HG03439 (cell line): ENCODE measurements around the gene ZNF329.

Source experiments
- ATAC-seq: cut with Tn5 transposase; IDR thresholded peaks from one replicate; pipeline ENCODE4 v1.9.1; 2021; ENCODE audit warnings: mild to moderate bottlenecking, moderate library complexity; ENCODE audit not compliant: unreplicated experiment

The ZNF329 gene

DNA sequence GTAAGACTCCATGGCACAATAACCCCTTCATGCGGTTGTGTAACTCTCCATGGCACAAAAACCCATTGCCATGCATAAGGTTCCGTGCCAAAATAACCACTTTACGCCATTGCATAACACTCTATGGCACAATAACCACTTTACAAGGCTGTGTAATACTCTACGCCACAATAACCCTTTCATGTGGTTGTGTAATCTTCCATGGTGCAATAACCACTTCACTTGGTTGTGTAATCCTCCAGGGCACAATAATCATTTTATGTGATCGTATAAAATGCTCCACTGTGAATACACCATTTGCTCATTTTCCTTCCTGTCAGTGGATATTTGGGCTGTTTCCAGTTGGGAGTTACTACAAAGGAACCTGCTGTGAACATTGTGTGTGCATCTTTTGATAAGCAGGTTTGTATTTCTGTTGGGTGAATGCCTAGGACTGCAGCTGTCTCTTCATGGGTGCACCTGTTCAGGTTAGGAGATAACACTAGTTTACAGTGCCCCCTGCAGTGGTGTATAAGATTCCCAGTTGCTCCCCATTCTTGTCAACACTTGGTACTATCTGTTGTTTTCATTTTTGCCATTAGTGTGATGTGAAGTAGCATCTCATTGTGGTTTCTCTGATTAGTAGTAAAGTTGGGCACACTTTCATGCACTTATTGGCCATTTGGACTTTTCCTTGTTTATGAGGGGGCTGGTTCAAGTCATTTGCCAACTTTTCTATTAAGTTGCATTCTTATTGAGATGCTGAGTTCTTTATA is 31.4 kb downstream of the ZNF329 start:
- no peak for ATAC-seq

DNA sequence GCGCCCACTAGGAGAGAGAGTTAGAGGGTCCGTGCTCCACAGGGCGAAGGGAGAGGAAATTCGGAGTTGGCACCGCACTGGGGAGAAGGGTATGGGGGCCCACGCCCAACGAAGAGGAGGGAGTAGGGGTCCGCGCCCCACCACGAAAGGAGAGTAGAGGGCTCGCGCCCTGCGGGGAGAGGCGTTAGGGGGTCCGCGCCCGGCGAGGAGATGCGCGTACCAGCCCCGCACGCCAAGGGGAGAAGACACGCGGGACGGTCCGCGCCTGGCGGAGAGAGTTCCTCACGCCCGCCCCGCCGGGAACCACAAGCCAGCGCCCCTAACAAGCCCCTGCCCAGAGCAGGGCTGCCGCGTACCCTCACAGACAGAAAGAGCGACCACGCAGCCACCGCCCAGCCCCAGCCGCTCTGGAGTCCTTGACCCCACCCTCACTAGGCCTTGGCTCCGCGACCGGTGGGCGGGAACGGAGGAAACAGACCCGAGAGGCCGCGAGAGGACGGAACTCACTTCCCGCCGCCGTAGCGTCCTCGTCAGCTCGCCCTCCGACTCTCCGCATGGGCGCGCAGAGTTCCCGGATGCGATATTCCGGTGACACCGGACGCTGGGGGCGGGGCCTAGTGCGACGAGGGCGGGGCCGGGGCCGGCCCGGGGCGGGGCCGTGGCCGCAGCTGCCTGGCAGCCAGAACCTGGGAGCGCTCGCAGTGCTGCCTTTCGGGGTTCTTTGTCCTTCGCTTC is 32.6 kb downstream of the ZNF329 start:
- ATAC-seq: no peak

DNA sequence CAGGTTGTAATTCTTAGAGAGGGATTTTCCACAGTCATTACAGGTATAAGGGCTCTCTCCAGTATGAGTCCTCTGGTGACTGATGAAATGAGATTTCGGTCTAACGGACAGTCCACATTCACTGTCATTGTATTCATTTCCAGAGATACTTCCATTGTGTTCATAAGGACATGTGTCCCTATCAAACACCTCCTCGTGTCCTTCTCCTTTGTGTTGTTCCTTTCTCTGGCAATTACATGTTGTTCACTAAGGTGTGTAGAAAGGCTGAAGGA is 42.1 kb downstream of the ZNF329 start:
- ATAC-seq: no peak

- ATAC-seq: no peak
Observed at GRCh38 chr19:58107778-58108545, 42.6 kb downstream of the ZNF329 start.

DNA sequence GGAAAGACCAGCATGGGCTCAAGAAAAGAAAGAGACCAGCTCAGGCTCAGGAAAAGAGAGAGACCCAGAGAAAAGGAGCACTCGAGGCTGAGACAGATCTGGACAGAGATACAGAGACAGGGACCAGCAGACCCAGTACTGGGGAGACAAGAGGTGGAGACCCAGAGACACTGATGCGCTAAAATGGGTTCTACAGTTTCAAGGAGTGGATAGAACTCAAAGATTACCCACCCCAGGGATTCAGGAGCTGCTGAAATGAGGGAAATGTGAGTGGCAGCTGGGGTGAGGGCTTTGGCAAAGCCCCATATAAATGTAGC is 51.9 kb downstream of the ZNF329 start:
- ATAC-seq: no peak

- ATAC-seq: no peak
Observed at GRCh38 chr19:58097781-58098681, 52.6 kb downstream of the ZNF329 start, which contains the start of gene ZSCAN18. TSS of gene ZSCAN18 (minus strand) at chr19:58098231. CDS start at chr19:58090267, 7,964 bp downstream.

DNA sequence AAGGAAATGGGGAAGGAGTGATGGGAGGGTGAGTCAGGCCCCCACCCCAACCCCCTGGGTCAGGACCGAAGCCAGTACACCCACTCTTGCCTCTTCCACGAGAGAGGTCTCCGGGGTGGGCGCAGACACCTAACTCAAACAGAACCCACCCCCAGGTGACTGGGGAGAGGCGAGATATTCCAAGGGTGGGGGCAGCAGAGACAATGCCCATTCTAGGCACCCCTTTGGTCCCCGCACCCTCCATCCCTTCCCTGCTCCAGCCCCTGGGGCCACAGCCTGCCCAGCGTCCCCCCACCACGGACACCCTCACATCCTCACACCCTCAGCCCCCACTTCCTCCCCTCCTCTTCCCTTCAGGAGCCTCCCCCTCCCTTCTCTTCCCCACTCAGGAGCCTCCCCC is 53.2 kb downstream of the ZNF329 start:
- no peak for ATAC-seq

GRCh38 chr19:58096884-58097283 is 53.7 kb downstream of the ZNF329 start:
- ATAC-seq: no peak

DNA sequence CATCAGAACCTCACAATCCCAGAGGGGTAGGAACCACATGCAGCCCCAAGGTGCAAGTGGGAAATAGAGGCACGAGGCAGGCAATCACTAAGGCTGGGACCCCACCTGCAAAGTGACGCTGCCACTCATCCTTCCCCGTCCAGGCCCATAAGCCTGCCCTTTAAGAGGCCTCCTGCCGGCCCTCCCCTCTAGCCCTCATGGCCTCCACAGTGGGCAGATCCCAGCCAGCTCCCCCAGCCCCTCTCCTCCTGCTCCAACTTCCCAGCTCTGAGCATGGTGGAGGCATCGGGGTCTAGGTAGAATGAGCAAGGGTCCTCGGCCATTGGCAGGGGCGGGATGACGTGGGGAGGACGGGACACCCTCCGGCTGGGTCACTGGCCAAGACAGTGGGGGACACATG is 55.3 kb downstream of the ZNF329 start:
- ATAC-seq: no peak

DNA sequence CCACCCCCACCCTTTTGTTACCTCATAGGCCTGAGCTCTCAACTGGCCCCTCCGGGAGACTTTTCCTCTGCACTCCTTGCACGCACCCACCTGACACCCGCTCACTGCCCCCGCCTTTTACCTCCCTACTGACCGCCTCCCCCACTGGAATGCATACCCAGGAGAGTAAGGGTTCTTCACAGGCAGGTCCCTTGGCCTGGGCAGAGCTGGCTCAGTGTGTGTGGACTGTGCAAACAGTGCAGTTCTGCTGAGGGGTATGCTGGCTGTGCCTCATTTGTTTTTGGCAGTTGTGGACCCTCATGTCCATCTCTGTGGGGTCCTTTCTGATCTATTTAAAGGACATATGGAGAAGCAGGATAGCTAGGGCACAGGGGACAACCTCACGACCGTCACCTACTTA is 57.5 kb downstream of the ZNF329 start:
- no peak for ATAC-seq

- ATAC-seq: no peak
Observed at GRCh38 chr19:58091251-58091995, 59.2 kb downstream of the ZNF329 start.

GRCh38 chr19:58089846-58090245 is 60.7 kb downstream of the ZNF329 start:
- ATAC-seq: no peak

GRCh38 chr19:58088521-58089052 is 62.0 kb downstream of the ZNF329 start:
- ATAC-seq: no peak

DNA sequence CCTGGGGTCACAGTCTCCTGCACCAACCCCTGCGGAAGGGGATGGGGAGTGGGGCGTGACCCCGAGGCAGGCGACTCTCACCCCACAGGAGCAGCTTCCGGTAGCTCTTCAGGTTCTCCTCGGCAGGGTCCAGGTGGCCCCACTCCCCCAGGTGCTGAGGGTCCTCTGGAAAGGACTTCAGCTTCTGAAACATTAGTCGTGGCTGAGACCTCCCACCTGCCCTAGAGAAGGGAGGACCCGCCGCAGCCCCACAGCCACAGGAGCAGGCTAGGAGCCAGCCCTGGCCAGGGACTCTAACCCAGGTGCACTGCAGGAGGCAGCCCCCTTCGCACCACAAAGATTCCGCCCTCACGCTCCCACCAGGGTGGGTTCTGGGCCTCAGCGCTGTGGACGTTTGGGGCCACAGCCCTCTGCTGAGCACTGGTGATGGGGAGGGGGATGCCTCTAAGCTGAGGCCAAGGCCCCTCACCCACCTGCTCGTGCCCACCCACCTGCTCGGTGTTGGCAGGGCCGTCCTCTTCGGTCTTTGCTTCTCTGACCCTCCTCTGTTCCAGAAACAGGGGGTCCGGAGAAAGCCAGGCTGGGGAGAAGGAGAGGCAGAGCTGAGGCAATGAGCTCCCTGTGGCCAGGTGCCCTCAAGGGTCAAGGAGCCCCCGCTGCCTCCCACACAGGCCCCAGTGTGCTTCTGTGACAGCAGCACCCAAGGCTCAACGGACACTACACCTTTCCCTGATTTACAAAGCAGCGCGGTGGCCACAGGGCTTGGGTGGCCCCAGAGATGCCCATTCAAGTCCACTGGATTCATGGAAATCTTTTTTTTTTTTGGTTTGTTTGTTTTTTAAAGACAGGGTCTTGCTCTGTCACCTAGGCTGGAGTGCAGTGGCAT is 63.5 kb downstream of the ZNF329 start:
- no peak for ATAC-seq

DNA sequence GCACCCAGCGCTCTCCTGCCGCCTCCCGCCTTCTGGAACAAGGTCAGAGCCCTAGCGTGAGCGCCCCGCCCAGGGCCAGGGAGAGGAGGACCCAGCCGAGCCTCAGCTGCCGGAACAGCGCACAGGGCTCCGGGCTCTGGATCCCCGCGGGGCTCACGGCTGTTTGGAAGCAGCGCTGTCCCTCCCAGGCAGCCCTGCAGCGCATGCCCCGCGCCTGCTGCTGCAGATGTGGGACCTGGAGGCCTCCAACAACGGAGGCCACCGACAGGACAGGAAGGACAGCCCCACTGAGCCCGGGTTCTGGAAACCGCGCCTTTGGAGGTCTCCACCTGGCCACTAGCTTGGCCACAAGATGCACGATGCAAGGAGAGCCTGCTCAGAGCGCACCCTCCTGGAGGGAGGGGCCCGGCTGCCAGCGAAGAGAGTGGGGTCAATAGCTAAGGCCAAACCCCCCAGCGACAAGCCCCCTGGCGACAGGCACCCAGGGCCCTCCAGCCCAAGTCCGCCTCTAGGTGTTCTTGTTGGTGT is 65.2 kb downstream of the ZNF329 start:
- no peak for ATAC-seq

GRCh38 chr19:58084596-58085347 is 65.8 kb downstream of the ZNF329 start:
- ATAC-seq: no peak

- ATAC-seq: no peak
Observed at GRCh38 chr19:58083021-58083420, 67.6 kb downstream of the ZNF329 start.

- ATAC-seq: no peak
Observed at GRCh38 chr19:58079792-58080191, 70.8 kb downstream of the ZNF329 start.
